ENCODE results near the gene ETF1.

GRCh38 chr5:138529812-138530211 is 13.2 kb downstream of the ETF1 start:
- TF ChIP-seq CTCF (IDR thresholded peaks at IDR 0.05) (no peak), POLR2A (IDR thresholded peaks at IDR 0.05) (no peak), POLR2AphosphoS5 (IDR thresholded peaks at IDR 0.05) (no peak), EP300 (IDR thresholded peaks at IDR 0.05; ENCODE audit: low read depth) (no peak)
